Calu3 (cell line): ENCODE measurements around the gene RNF212B. TPM values are rescaled to one million over a fixed set of nuclear protein-coding genes. Genes with fewer than 3 reads are reported as not detected.
"Not testable (repeated sequence)": the region's sequence is repeated elsewhere in the genome, so short reads cannot be mapped to it uniquely, and the experiment has no call there.

Experiments used
- BruUV-seq: library from RNA; stranded (reverse); fragments of 400-500 nt; replicated peaks from 2 replicates; lab custom pipeline; 2021; lab: Mats Ljungman, UMichigan
- CTCF ChIA-PET: fragments of 300-600 bp; sonication (Branson Sonifier 250); formaldehyde crosslinking; loops from one replicate; lab custom pipeline; 2022; ENCODE audit warnings: antibody characterized with exemption; lab: Charles Lee
- DNase-seq: peaks from one replicate; pipeline ENCODE4 v3.0.0; 2022
- H3K27ac Mint-ChIP-seq: one replicate; pipeline ENCODE4 v1.8.0; 2022; ENCODE audit warnings: mixed read lengths; ENCODE audit not compliant: unreplicated experiment
- H3K27me3 Mint-ChIP-seq: one replicate; pipeline ENCODE4 v1.8.0; 2022; ENCODE audit warnings: mixed read lengths; ENCODE audit not compliant: unreplicated experiment
- H3K36me3 Mint-ChIP-seq: one replicate; pipeline ENCODE4 v1.8.0; 2022; ENCODE audit warnings: mild to moderate bottlenecking, moderate library complexity, mixed read lengths; ENCODE audit not compliant: insufficient read depth, unreplicated experiment
- H3K4me1 Mint-ChIP-seq: one replicate; pipeline ENCODE4 v1.8.0; 2022; ENCODE audit warnings: mild to moderate bottlenecking, low read depth, mixed read lengths; ENCODE audit not compliant: unreplicated experiment
- H3K4me3 Mint-ChIP-seq: one replicate; pipeline ENCODE4 v1.8.0; 2022; ENCODE audit warnings: mild to moderate bottlenecking, low read depth, moderate library complexity, mixed read lengths; ENCODE audit not compliant: unreplicated experiment
- H3K9me3 Mint-ChIP-seq: one replicate; pipeline ENCODE4 v1.8.0; 2022; ENCODE audit warnings: low read depth, mixed read lengths; ENCODE audit not compliant: unreplicated experiment
- CTCF ChIP-seq: fragments of 200-600 bp; IDR thresholded peaks from one replicate; pipeline ENCODE4 v1.8.0; 2022; ENCODE audit warnings: antibody characterized with exemption; ENCODE audit not compliant: unreplicated experiment
- intact Hi-C: fragments of 100-400 bp; cut with micrococcal nuclease; formaldehyde crosslinking; loops from one replicate; pipeline ENCODE4 v1.10.0; 2022; ENCODE audit not compliant: unreplicated experiment
- total RNA-seq: library from RNA; stranded (reverse); gene quantifications from 2 replicates; pipeline ENCODE4 v1.2.3, GENCODE V29; 2022

RNF212B gene
- total RNA-seq, 1 experiment from 2014 or later = not detected

GRCh38 chr14:23259426-23259825, 21.7 kb downstream of the RNF212B start:
- DNase-seq = no peak
- CTCF ChIA-PET = interaction anchor here (1.9 kb wide), 1 partner anchor 139 kb away, joined by 7 read pairs; no protein-coding TSS in a partner anchor
- peaks cover 2% of the 10 kb centered on the region for H3K9me3 Mint-ChIP-seq
- no peak overlapping the region for H3K27ac Mint-ChIP-seq
- H3K36me3 Mint-ChIP-seq = no peaks in the 10 kb centered on the region
- no peaks in the 10 kb centered on the region for H3K4me1 Mint-ChIP-seq
- intact Hi-C loops = no loop called here
- no peak overlapping the region for H3K4me3 Mint-ChIP-seq
- peaks cover 44% of the 10 kb centered on the region for H3K27me3 Mint-ChIP-seq
- BruUV-seq = no TSS peak
- TF ChIP-seq CTCF = no peak

GRCh38 chr14:23260849-23261248, 23.1 kb downstream of the RNF212B start:
- not testable (repeated sequence) for H3K4me3 Mint-ChIP-seq, BruUV-seq, H3K27ac Mint-ChIP-seq, H3K4me1 Mint-ChIP-seq, DNase-seq, H3K36me3 Mint-ChIP-seq, H3K9me3 Mint-ChIP-seq
- intact Hi-C loops = loop anchor here (10.0 kb wide), 1 partner anchor 214 kb away; no protein-coding TSS in a partner anchor
- CTCF ChIA-PET = interaction anchor here (1.9 kb wide), 1 partner anchor 140 kb away, joined by 7 read pairs; no protein-coding TSS in a partner anchor
- peaks cover 55% of the 10 kb centered on the region for H3K27me3 Mint-ChIP-seq

GRCh38 chr14:23269193-23269592, 31.5 kb downstream of the RNF212B start:
- no peaks in the 10 kb centered on the region for H3K9me3 Mint-ChIP-seq
- intact Hi-C loops = loop anchor here (10.0 kb wide), 1 partner anchor 206 kb away; no protein-coding TSS in a partner anchor
- H3K4me3 Mint-ChIP-seq = no peak overlapping the region
- CTCF ChIA-PET = interaction anchor here (0.6 kb wide), 1 partner anchor 42 kb away, joined by 3 read pairs; no protein-coding TSS in a partner anchor
- no peak for DNase-seq
- peaks cover 29% of the 10 kb centered on the region for H3K27me3 Mint-ChIP-seq
- no TSS peak for BruUV-seq
- no peaks in the 10 kb centered on the region for H3K36me3 Mint-ChIP-seq
- no peak overlapping the region for H3K27ac Mint-ChIP-seq
- H3K4me1 Mint-ChIP-seq = no peaks in the 10 kb centered on the region
- no peak for TF ChIP-seq CTCF

- H3K36me3 Mint-ChIP-seq = peaks cover 19% of the 10 kb centered on the region
- intact Hi-C loops = no loop called here
- no peaks in the 10 kb centered on the region for H3K27me3 Mint-ChIP-seq
- no peak for TF ChIP-seq CTCF
- BruUV-seq = no TSS peak
- H3K4me1 Mint-ChIP-seq = peaks cover 14% of the 10 kb centered on the region
- CTCF ChIA-PET = no interaction called here
- no peak overlapping the region for H3K4me3 Mint-ChIP-seq
- H3K9me3 Mint-ChIP-seq = peaks cover 6% of the 10 kb centered on the region
- no peak for DNase-seq
- no peak overlapping the region for H3K27ac Mint-ChIP-seq
These were observed 37.7 kb downstream of the RNF212B start for GRCh38 chr14:23275412-23275811.

- Mint-ChIP-seq H3K4me1 (peaks cover 14% of the 10 kb centered on the region), H3K4me3 (no peak overlapping the region), H3K27me3 (no peaks in the 10 kb centered on the region), H3K27ac (no peak overlapping the region), H3K36me3 (peaks cover 19% of the 10 kb centered on the region), H3K9me3 (peaks cover 6% of the 10 kb centered on the region)
- intact Hi-C loops = no loop called here
- TF ChIP-seq CTCF = no peak
- CTCF ChIA-PET = no interaction called here
- no peak for DNase-seq
- no TSS peak for BruUV-seq
These were observed 39.5 kb downstream of the RNF212B start for GRCh38 chr14:23277189-23277588.

- peaks cover 19% of the 10 kb centered on the region for H3K36me3 Mint-ChIP-seq
- CTCF ChIA-PET, DNase-seq, intact Hi-C loops, H3K9me3 Mint-ChIP-seq, BruUV-seq, H3K27ac Mint-ChIP-seq, H3K27me3 Mint-ChIP-seq, H3K4me3 Mint-ChIP-seq: not testable (repeated sequence)
- peaks cover 14% of the 10 kb centered on the region for H3K4me1 Mint-ChIP-seq
These were observed 40.2 kb downstream of the RNF212B start for GRCh38 chr14:23277928-23278327.
